NCI-H345 (cell line): ENCODE data around the gene ATP2B2.

Experiments
- DNase-seq: peaks from one replicate; lab custom pipeline; 2025; lab: John Stamatoyannopoulos, UW

The ATP2B2 gene

GRCh38 chr3:10426346-10427220, 78.8 kb downstream of the ATP2B2 start:
- DNase-seq = no peak

- no peak for DNase-seq
These were observed 82.1 kb downstream of the ATP2B2 start for GRCh38 chr3:10423171-10423882.

GRCh38 chr3:10421996-10422395, 83.4 kb downstream of the ATP2B2 start:
- no peak for DNase-seq

GRCh38 chr3:10420745-10421475, 84.5 kb downstream of the ATP2B2 start:
- DNase-seq = no peak

- no peak for DNase-seq
These were observed 85.7 kb downstream of the ATP2B2 start for GRCh38 chr3:10419637-10420232.

- no peak for DNase-seq
These were observed 87.5 kb downstream of the ATP2B2 start for GRCh38 chr3:10417847-10418246.

GRCh38 chr3:10416730-10417300, 88.6 kb downstream of the ATP2B2 start:
- no peak for DNase-seq

GRCh38 chr3:10413041-10413440, 92.3 kb downstream of the ATP2B2 start:
- DNase-seq = no peak

GRCh38 chr3:10411598-10412332, 93.6 kb downstream of the ATP2B2 start:
- no peak for DNase-seq

GRCh38 chr3:10410383-10411002, 94.9 kb downstream of the ATP2B2 start:
- DNase-seq = no peak

GRCh38 chr3:10408680-10409079, 96.7 kb downstream of the ATP2B2 start:
- no peak for DNase-seq

- DNase-seq = no peak
These were observed 98.0 kb downstream of the ATP2B2 start for GRCh38 chr3:10407361-10407760.

GRCh38 chr3:10406414-10406813, 99.0 kb downstream of the ATP2B2 start:
- DNase-seq = no peak

GRCh38 chr3:10405816-10406215, 99.6 kb downstream of the ATP2B2 start:
- no peak for DNase-seq

- no peak for DNase-seq
These were observed 100.5 kb downstream of the ATP2B2 start for GRCh38 chr3:10404876-10405275.

- no peak for DNase-seq
These were observed 101.0 kb downstream of the ATP2B2 start for GRCh38 chr3:10404377-10404776.

- DNase-seq = no peak
These were observed 103.2 kb downstream of the ATP2B2 start for GRCh38 chr3:10401990-10402761.

- DNase-seq = no peak
These were observed 104.5 kb downstream of the ATP2B2 start for GRCh38 chr3:10400749-10401495.
